HepG2 (cell line): ENCODE results near the gene MOXD1. TPM values are rescaled to one million over a fixed set of nuclear protein-coding genes. Genes with fewer than 3 reads are reported as not detected.

Experiments used
- ATAC-seq: fragments of 200-7000 bp; cut with Tn5 transposase; 3 replicates; pipeline ENCODE4 v1.9.1; 2020; ENCODE audit warnings: mild to moderate bottlenecking, moderate library complexity
- BruUV-seq: library from RNA; stranded (reverse); fragments of 400-500 nt; replicated peaks from 2 replicates; lab custom pipeline; 2021; lab: Mats Ljungman, UMichigan
- CTCF ChIA-PET: fragments of 300-600 bp; formaldehyde crosslinking; extraction: SDS; loops from one replicate; lab custom pipeline; 2021; ENCODE audit warnings: low total read pairs, inconsistent platforms, low intra/inter-chr PET ratio; lab: Yijun Ruan, JAX
- POLR2A ChIA-PET: fragments of 350-600 bp; sonication (Branson Sonifier 250); formaldehyde crosslinking; loops from one replicate; lab custom pipeline; 2020; ENCODE audit warnings: antibody characterized with exemption, inconsistent platforms; lab: Yijun Ruan, JAX
- DNase-seq: peaks from one replicate; pipeline ENCODE4 v3.0.0-alpha.2; 2015; ENCODE audit warnings: low spot score
- FAIRE-seq: peaks from 3 replicates; lab custom pipeline; 2011; peaks lifted over from hg19 to GRCh38; lab: Jason Lieb, UNC
- H2AFZ ChIP-seq: one replicate; pipeline ENCODE4 v1.6.1; 2011; ENCODE audit warnings: low read length, inconsistent platforms
- H3K27ac ChIP-seq: fragments of 300-600 bp; 3 replicates; pipeline ENCODE4 v1.8.0; 2011; ENCODE audit warnings: mixed run types, mild to moderate bottlenecking, mixed read lengths, low read length, inconsistent platforms; ENCODE audit not compliant: insufficient read depth; ENCODE audit errors: extremely low read length
- H3K27me3 ChIP-seq, 2 experiments: fragments of 200-600 bp in 1 of 2; 2 replicates in 1 of 2; 3 replicates in 1 of 2; pipeline versions ENCODE4 v1.6.0 to v1.8.0; 2011; ENCODE audit warnings: low read length in 2 of 2, mild to moderate bottlenecking in 2 of 2, moderate library complexity in 2 of 2, inconsistent platforms in 1 of 2; ENCODE audit not compliant: insufficient read depth in 2 of 2, control insufficient read depth in 1 of 2
- H3K36me3 ChIP-seq, 2 experiments: fragments of 200-600 bp in 1 of 2; replicated peaks in 1 of 2; 2 replicates in 1 of 2; 3 replicates in 1 of 2; pipeline versions ENCODE4 v1.5.1 to v1.8.0; 2011; ENCODE audit warnings: low read length in 2 of 2, inconsistent platforms in 1 of 2; ENCODE audit not compliant: insufficient read depth in 2 of 2, control insufficient read depth in 1 of 2
- H3K4me1 ChIP-seq: 2 replicates; pipeline ENCODE4 v1.5.1; 2012; ENCODE audit warnings: low read length, inconsistent platforms; ENCODE audit not compliant: insufficient read depth
- H3K4me2 ChIP-seq: 2 replicates; pipeline ENCODE4 v1.6.0; 2011; ENCODE audit warnings: low read depth, low read length, inconsistent platforms
- H3K4me3 ChIP-seq, 3 experiments: fragments of 200-600 bp in 1 of 3; sonication (generic), shearing (Covaris generic) in 1 of 3; replicated peaks in 1 of 3; 2 replicates each; pipeline ENCODE4 v1.5.1; 2011 to 2016; ENCODE audit warnings: low read length in 3 of 3, inconsistent platforms in 2 of 3, low read depth in 2 of 3, mild to moderate bottlenecking in 2 of 3, control low read depth in 1 of 3, mixed read lengths in 1 of 3; ENCODE audit not compliant: insufficient read depth in 1 of 3
- H3K79me2 ChIP-seq: one replicate; pipeline ENCODE4 v1.6.1; 2011; ENCODE audit warnings: low read length, inconsistent platforms; ENCODE audit not compliant: insufficient read depth
- H3K9ac ChIP-seq: 2 replicates; pipeline ENCODE4 v1.6.0; 2011; ENCODE audit warnings: mild to moderate bottlenecking, low read depth, low read length, inconsistent platforms; ENCODE audit not compliant: insufficient read depth
- H3K9me3 ChIP-seq: 2 replicates; pipeline ENCODE4 v1.5.1; 2012; ENCODE audit warnings: mild to moderate bottlenecking, low read length
- H4K20me1 ChIP-seq: 2 replicates; pipeline ENCODE4 v1.6.0; 2011; ENCODE audit warnings: inconsistent platforms, mild to moderate bottlenecking, low read length, moderate library complexity; ENCODE audit not compliant: insufficient read depth
- ATF7 ChIP-seq, 2 experiments: fragments of 450-650 bp in 1 of 2; sonication (generic) in 1 of 2; formaldehyde crosslinking in 1 of 2; IDR thresholded peaks; 2 replicates each; pipeline versions ENCODE4 v1.4.0 to v1.6.1; 2016 to 2020; ENCODE audit warnings: antibody characterized with exemption in 1 of 2, mild to moderate bottlenecking in 1 of 2, missing genetic modification reagents in 1 of 2
- DR1 ChIP-seq: sonication (generic); formaldehyde crosslinking; IDR thresholded peaks from 2 replicates; pipeline ENCODE4 v1.8.0; 2021; ENCODE audit warnings: mild to moderate bottlenecking, missing genetic modification reagents, inconsistent platforms
- MED13 ChIP-seq: sonication (generic); formaldehyde crosslinking; IDR thresholded peaks from 2 replicates; pipeline ENCODE4 v1.5.0; 2020; ENCODE audit warnings: missing genetic modification reagents
- MTA1 ChIP-seq: sonication (generic); formaldehyde crosslinking; IDR thresholded peaks from 2 replicates; pipeline ENCODE4 v1.4.0; 2020; ENCODE audit warnings: missing genetic modification reagents, mild to moderate bottlenecking, borderline replicate concordance
- RXRB ChIP-seq: IDR thresholded peaks from 2 replicates; pipeline ENCODE4 v1.6.1; 2016; ENCODE audit warnings: borderline replicate concordance, missing genetic modification reagents, missing compliant biosample characterization
- WIZ ChIP-seq: sonication (generic); formaldehyde crosslinking; IDR thresholded peaks from 2 replicates; pipeline ENCODE4 v1.5.1; 2020; ENCODE audit warnings: mild to moderate bottlenecking, missing genetic modification reagents
- ZBTB1 ChIP-seq: sonication (generic); formaldehyde crosslinking; IDR thresholded peaks from 2 replicates; pipeline ENCODE4 v1.4.0; 2020; ENCODE audit warnings: missing genetic modification reagents, borderline replicate concordance
- ZMYM2 ChIP-seq: sonication (generic); formaldehyde crosslinking; IDR thresholded peaks from 2 replicates; pipeline ENCODE4 v1.8.0; 2022; ENCODE audit warnings: mild to moderate bottlenecking, missing genetic modification reagents
- ZNF33A ChIP-seq: sonication (generic); formaldehyde crosslinking; IDR thresholded peaks from 2 replicates; pipeline ENCODE4 v1.5.1; 2020; ENCODE audit warnings: missing genetic modification reagents, mild to moderate bottlenecking, moderate library complexity, borderline replicate concordance
- ZNF484 ChIP-seq: sonication (generic); formaldehyde crosslinking; IDR thresholded peaks from 2 replicates; pipeline ENCODE4 v1.5.1; 2020; ENCODE audit warnings: mild to moderate bottlenecking, low read depth, missing genetic modification reagents, borderline replicate concordance
- ZNF607 ChIP-seq: sonication (generic); formaldehyde crosslinking; IDR thresholded peaks from 2 replicates; pipeline ENCODE4 v1.5.1; 2020; ENCODE audit warnings: missing genetic modification reagents, mild to moderate bottlenecking, borderline replicate concordance
- ZNF670 ChIP-seq: sonication (generic); formaldehyde crosslinking; IDR thresholded peaks from 2 replicates; pipeline ENCODE4 v1.8.0; 2022; ENCODE audit warnings: mild to moderate bottlenecking, missing genetic modification reagents, borderline replicate concordance
- WGBS: methylation state at CpG from one replicate; pipeline ENCODE4 v1.1.6; 2017; ENCODE audit warnings: low lambda C conversion rate; 5-methylcytosine and 5-hydroxymethylcytosine counted together
- in situ Hi-C: cut with HindIII; loops from 2 replicates; pipeline ENCODE4 v1.10.0; 2017; ENCODE audit warnings: low pct_unique_long_range_greater_than_20kb; ENCODE audit not compliant: extremely low pct_ligation_motif_present
- intact Hi-C: fragments of 100-400 bp; cut with micrococcal nuclease; formaldehyde crosslinking; loops from one replicate; pipeline ENCODE4 v1.10.0; 2022; ENCODE audit not compliant: unreplicated experiment
- polyA plus RNA-seq, 8 experiments: library from polyadenylated mRNA; depleted of rRNA in 3 of 8; stranded (reverse) in 7 of 8; unstranded in 1 of 8; fragments of >200 nt; fragmentation: Illumina TruSeq in 4 of 8; extraction: Trizol in 4 of 8; gene quantifications; 2 replicates each; pipeline versions ENCODE4 v1.2.1 to v1.2.3, GENCODE V29; 2011 to 2016; ENCODE audit warnings: low read depth in 4 of 8, missing spikeins in 1 of 8, mixed read lengths in 1 of 8; ENCODE audit not compliant: insufficient read depth in 1 of 8
- total RNA-seq, 5 experiments: library from RNA; depleted of rRNA; stranded (reverse); fragments of >200 nt; fragmentation: Illumina TruSeq; extraction: Trizol; gene quantifications; 2 replicates each; pipeline ENCODE4 v1.2.3, GENCODE V29; 2016; ENCODE audit warnings: low read depth in 1 of 5

The MOXD1 gene
- total and polyA plus RNA-seq, 2 of the 13 experiments (the other 11 are each of a cell fraction or from before 2014, with no cell fraction given) = 0.03 TPM; not detected in 1

DNA sequence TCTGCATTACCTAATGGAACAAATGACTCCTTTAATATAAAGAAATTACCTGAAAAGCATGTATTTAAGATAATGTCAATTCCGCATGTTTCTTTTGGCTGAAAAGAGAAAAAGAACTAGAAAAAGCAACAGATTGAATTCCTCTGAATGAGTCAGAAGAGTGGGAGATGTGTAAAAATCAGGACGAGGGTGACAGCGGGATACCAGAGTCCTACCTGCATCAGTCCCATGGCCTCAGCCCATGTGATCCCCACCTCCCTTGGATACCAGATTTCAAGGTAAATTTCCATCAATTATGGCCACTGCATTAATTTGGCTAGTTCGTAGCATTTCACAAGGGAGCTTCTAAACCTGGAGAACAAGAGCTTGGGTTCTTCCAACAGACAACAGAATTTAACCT lies 10.0 kb upstream of the MOXD1 start:
- POLR2A ChIA-PET = no interaction called here
- 22% methylated on average over 4 of the region's 4 CpGs for WGBS
- CTCF ChIA-PET = no interaction called here

DNA sequence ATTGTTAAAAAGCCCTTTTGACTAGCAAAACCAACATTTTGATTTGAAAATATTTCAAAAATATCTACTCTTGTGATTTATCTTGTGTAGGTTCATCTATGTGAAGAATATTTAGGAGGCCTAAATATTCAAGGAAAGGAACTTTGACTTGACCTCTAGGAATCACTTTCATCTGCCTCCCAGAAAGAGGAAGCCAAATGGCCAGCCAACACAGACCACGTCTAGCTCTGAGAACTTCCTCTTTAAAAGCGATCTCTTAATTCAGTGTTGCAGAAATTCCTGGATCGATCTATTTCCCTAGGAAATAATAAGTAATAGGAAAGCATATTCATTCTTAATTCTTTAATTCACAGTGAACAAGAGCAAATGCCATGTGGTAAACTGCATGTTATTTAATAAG lies 9.6 kb upstream of the MOXD1 start:
- in situ Hi-C loops = no loop called here
- FAIRE-seq = no peak
- 0% methylated on average over 3 of the region's 3 CpGs for WGBS

More for the DNA sequence above, 10.0 kb upstream of the MOXD1 start:
- H3K4me3 ChIP-seq = no peak overlapping the region
- H3K9me3 ChIP-seq = no peaks in the 10 kb centered on the region
- in situ Hi-C loops (no loop called here), intact Hi-C loops (no loop called here)
- no peak for FAIRE-seq
- no peaks in the 10 kb centered on the region for H3K4me1 ChIP-seq
- H3K36me3 ChIP-seq = no peaks in the 10 kb centered on the region
- no TSS peak for BruUV-seq
- 0 out of 5 replicates have a peak, but pooled peaks cover 0 to 2% of the 10 kb centered on the region in 2 experiments for H3K27me3 ChIP-seq
- no peak for TF ChIP-seq ZBTB1 (CRISPR knock-in tag)
- TF ChIP-seq MTA1 (CRISPR knock-in tag) = no peak
- TF ChIP-seq MED13 (CRISPR knock-in tag) = no peak
- TF ChIP-seq ZNF607 = no peak
- no peak for TF ChIP-seq DR1 (CRISPR knock-in tag)
- TF ChIP-seq ZNF33A = no peak
- ATAC-seq = no peak
- no peak for DNase-seq
- H3K27ac ChIP-seq = no peak overlapping the region
- H3K79me2 ChIP-seq = no peaks in the 10 kb centered on the region
- H3K4me2 ChIP-seq = no peak overlapping the region
- H2AFZ ChIP-seq = no peak overlapping the region
- H3K9ac ChIP-seq = no peak overlapping the region
- H4K20me1 ChIP-seq = no peaks in the 10 kb centered on the region

More for the DNA sequence above, 9.6 kb upstream of the MOXD1 start:
- Histone ChIP-seq H3K9ac (no peak overlapping the region), H3K27me3 (0 out of 5 replicates have a peak, but pooled peaks cover 0 to 2% of the 10 kb centered on the region in 2 experiments), H3K4me1 (no peaks in the 10 kb centered on the region), H3K27ac (no peak overlapping the region), H3K36me3 (no peaks in the 10 kb centered on the region), H3K4me3 (no peak overlapping the region), H3K4me2 (no peak overlapping the region), H3K79me2 (no peaks in the 10 kb centered on the region), H2AFZ (no peak overlapping the region), H4K20me1 (no peaks in the 10 kb centered on the region), H3K9me3 (no peaks in the 10 kb centered on the region)
- BruUV-seq = no TSS peak
- CTCF ChIA-PET = no interaction called here
- intact Hi-C loops = no loop called here
- no peak for DNase-seq
- no peak for TF ChIP-seq ZMYM2 (CRISPR knock-in tag)
- no peak for TF ChIP-seq RXRB (CRISPR knock-in tag)
- TF ChIP-seq WIZ (CRISPR knock-in tag) = no peak
- TF ChIP-seq ZNF484 = no peak
- TF ChIP-seq ATF7 (IDR thresholded peaks at IDR 0.05) = no peak
- no peak for TF ChIP-seq ATF7 (CRISPR knock-in tag; IDR thresholded peaks at IDR 0.05)
- no peak for TF ChIP-seq ZNF670 (CRISPR knock-in tag)
- POLR2A ChIA-PET = no interaction called here
- ATAC-seq = no peak
